ENCODE results near the gene NF2.

Gene NF2

DNA sequence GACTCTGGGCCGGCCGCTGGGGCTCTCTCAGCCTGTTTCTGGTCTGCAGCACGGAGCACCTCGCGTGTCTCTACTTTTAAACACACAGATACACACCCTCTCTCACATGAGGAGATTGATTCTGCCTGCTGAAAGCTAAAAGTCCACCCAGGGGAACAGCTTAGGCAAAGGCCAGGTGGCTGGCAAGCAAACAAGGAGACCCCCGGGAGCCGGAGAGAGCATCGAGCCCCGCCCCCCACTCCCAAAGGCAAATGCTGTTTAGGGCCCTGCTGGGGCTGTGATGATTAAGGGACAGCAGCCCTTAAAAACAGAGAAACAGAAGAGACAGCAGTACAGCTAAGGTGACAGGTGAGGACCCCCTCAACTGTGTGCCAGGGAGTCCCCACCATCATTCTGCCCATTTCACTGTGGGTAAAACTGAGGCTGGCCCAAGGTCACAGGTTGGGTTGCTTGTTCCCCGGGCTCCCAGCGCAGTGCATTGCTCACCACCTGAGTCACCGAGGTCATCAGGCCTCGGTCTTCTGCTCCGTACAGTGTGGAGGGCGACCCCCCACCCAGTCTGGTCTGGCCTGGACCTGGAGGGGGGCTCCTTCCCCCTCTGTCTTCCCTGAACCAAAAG, 123.2 kb downstream of the NF2 start:
- FAIRE-seq = no peak

DNA sequence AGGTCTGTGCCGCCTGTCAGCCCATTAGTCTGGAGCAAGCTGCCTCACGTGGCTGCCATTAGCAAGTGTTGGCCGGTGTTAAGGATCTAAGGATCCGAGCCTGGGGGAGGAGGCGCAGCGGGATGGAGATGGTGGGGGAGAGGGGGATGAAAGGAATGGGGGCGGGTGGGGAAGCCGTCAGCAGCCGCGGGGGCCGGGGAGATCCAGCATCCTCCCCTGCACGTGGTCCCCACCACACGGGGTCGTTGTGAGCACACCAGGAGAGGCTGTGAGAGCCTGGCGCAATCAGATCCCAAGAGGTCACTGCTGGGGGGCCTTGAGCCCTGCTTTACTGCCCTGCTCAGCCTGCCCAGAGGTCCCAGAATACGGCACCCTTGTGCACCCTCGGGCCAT, 123.7 kb downstream of the NF2 start:
- FAIRE-seq = no peak

DNA sequence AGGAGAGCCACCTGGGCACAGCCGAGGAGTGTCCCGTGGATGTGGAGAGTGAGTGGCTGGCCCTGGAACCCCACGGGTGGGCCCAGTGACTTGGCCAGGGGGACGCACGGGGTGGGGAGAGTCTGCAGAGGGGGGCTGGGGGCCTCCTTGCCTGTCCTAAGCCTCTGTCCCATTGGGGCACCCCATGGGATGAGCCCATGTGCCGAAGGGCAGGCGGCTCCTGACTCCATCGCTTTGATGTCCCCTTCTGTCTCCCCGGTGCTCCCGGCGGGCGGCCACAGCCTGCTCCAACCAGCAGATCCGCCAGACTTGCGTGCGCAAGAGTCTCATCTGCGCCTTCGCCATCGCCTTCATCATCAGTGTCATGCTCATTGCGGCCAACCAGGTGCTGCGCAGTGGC, 125.7 kb downstream of the NF2 start:
- no peak for FAIRE-seq

DNA sequence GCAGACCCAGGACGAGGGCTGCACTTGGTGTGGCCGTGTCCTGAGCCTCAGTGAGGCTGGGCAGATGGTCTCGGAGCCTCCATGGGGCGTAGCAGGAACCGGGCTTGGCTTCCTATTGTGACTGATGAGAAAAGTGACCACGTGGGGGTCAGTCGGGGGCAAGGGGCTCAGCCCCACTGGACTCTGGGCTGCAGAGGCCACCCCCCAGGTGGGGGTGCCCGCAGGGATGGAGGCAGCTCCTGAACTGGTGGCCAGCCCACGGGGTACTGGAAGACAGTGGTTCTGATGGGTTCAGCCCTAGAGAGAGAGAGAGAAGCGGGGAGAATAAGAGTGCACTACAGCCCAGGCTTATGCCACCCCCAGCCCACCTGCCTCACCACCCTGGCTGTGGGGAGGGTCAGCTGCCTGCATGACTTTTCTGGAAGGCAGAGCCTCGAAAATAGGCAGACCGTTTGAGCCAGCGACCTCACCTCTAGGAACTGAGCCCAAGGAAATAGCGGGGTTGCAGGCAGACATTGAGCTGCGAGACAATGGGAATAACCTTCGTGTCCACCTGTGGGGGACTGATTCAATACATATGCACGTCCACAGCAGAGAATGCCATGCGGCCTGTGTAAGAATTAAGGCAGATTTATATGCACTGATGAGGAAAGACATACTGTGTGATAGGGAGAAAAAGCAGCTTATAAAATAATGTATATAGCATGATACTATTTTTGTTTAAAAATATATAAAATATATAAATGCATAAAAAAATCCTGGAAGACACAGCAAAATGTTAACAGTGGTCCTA, 127.8 kb downstream of the NF2 start:
- no peak for FAIRE-seq

DNA sequence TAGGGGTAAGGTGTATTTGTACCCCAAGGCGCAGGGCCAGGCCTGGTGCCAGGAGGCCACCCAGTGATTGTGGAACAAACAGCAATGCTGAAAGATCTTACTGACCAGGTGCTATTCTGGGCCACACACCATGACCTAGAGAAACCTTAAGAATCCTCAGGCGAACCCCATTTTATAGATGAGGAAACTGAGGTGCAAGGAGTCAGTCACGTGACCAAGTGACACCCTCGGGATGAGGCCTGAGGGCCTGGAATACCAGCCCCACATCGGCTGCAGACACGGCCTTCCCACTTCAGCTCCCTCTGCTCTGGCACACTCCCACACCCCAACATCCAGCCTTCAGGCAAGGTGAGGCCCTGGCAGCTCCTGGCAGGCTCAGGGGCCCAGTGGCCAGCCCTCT, 129.4 kb downstream of the NF2 start:
- no peak for FAIRE-seq

DNA sequence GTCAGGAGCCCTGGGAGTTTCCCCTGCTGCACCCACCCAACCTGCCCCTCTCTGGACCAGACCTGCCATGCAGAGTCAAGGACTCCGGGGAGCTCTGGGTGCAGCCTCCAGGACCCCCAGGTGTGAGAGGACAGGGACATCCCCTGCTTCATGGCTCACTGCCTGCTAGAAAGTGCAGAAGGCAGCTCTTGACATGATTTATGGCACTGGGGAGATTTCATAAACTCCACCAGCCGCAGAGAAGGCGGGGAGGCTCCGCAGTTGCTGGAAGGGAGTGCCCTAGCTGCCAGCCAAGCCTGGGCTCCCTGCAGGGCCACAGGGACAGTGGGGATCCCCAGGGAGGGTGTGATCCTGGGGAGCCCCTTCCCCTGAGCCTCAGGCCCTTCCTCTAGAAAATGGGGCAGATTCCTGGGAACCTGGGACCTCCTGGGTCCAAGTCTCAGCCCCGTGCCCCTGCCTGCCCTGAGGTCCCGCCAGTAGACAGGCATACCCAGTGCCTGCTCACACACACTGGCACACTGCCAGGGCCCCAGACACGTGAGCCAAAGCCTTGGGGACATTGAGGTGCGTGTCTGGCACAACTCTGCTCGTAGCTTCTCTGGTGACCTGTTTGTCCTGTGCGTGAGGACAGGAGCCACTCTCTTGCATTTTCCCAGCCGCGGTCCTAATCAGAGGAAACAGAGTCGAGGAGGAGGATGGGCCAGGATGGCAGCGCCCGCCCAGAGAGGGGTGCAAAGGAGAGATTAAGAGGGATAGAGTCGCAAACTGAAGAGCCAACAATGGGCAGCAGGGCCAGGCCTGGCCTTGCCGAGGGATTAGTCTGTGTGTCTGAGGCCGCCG, 130.1 kb downstream of the NF2 start:
- no peak for FAIRE-seq

DNA sequence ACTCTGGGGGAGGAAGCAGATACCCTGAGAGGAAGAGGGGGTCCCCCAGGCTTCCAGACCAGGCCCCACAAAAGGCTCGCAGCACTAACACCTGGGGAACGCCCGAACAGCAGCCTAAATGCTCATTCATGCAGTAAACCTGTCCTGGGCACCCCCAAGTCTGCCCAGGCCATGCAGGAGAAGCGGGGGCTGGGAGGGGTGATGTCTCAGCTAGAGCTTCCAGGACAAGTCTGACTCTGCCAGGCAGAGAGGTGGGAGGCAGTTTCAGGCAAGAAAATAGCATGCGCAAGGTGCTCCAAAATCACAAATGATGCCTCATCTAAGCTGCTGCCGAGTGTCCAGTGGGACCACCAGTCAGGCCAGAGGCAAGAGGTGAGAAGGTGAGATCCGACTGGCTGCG, 131.0 kb downstream of the NF2 start:
- no peak for FAIRE-seq

DNA sequence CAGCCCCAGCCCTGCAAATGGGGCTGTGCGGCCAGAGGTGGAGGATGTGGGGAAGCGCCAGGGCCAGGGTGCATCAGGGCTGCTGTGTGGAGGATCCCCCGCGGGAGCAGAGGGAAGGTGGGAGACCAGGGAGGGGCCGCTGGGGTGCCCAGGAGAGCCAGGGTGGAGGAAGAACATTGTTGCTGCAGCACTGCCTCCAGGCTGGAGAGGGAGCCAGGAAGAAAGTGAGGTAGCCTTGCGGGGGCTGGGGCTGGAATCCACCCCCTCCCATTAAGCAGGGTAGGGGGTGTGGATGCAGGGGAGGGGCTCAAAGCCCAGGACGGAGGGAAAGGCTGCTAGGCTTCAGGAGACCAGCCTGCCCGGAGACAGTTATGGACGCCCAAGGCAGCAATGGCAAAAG, 131.4 kb downstream of the NF2 start:
- FAIRE-seq = no peak

DNA sequence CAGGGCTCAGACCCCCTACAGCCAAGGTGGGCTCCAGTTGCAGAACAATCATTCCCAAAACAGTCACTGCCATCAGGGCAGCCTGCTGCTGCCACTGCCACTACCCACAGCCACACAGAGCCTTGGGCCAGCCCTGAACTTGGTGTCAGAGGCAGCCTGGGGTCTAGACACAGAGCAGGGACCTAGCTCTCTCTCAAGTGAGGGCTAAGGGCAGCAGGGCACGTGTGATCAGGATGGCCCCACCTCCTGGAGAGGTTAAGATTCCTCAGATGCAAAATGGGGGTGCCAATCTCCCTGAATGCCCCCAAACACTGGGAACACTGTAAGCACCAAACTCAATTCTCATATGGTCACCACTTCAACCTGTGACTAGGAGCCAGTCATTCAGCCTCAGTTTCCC, 132.0 kb downstream of the NF2 start:
- no peak for FAIRE-seq

DNA sequence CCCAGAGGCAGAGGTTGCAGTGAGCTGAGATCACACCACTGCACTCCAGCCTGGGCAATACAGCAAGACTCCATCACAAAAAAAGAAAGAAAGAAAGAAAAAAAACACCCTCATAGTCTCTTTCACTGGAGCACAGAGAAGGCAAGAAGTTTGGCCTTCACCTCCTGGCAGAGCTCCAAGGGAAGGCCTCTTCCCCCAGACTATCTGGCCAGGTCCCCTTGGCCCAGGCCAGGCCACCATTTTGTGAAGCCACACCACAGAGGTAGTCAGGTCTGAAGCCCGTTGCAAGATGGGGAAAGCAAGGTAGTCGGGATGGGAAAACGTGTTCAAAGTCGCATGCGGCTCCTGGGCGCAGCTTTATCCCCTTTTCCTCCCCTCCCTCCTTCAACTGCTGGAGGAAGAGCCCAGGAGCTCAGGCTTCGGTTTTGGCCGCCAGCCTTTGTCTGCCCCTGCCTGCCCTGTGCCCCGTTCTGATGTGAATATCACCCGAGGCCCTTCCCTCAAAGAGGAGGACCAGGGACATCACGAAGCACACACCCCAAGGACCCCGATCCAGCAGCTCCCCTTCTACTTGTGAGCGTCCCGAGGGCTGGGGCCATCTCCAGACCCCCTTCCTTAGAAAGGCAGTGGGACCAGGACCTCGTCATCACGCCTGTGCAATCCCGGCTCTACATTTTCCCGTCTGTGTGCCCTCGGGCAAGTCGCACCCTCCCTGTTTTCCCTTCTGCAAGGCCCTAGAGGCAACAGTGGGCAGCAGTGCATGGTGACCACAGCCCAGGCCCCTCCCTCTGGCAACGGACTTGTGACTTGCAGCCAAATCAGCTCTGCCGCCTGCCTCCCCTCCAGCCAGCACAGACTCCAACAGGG, 134.1 kb downstream of the NF2 start:
- no peak for FAIRE-seq

DNA sequence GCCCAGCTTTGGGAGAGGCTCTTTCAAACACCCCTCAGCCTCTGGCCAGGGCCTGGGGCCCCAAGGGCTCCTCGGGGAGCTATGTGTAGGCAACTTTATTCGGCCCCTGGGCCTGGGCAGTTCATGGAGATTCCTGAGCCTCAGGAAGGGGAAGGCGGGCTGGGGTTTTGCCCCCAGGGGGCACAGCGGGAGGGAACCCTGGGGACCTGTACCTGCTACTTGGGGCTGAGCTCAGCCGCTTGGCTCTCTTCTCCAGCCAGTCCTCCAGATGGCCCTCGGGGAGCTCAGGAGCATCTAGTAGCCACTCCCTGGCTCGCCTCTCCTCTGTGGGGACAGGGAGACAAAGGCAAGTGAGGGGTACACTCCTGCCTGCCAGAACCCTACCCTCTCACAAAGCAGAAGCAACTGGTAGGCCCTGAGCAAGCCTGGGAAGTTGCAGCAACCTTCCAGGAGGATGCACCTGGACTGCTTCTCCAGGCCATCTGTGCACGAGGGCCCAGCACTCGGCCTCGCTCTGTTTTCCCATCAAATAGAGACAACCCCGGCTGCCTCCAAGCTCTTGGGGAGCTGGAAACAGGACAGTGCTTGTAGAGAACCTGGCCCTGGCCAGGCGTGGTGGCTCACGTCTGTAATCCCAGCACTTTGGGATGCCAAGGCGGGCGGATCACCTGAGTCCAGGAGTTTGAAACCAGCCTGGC, 134.8 kb downstream of the NF2 start:
- FAIRE-seq = no peak

DNA sequence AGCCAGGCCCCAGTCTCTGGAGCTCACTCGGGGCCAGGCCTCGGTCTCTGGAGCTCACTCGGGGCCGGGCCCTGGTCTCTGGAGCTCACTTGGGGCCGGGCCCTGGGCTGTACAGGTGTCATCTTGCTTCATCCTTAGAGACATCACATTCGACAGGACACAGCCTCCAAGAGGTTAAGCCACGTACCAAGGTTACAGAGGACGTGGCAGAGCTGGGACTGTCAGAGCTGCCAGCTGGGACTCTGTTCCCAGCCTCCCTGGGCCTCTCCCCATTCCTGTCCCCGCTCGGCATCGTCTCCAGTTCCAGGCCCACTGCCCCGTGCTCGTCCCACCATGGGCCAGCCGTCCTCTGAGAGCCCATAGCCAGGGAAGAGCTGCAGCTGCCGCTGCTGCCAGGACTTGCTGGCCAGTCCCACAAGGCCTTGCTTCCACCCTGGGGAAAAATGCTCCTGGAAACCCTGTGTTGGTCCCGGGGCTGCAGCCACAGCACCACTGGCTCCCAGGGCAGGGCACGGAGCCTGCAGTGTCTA, 136.0 kb downstream of the NF2 start:
- FAIRE-seq = no peak

DNA sequence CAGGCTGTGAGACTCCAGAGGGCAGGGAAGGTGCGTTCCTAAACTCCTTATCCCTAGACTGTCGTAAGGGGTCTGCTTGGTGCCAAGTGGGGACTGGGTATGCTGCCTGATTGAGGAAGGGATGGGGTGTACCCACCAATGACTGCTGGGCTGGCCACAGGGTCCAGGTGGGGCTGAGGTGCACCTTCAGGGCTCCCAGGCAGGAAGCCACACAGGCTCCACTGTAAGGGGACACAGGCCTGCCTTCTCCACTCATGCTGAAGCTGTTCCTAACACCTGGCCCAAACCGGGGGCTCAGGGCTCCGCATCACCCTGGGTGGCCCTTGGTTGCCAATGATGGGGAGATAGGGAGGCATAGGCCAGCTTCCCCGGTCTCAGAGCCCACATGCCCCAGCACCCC, 136.8 kb downstream of the NF2 start:
- FAIRE-seq = no peak

DNA sequence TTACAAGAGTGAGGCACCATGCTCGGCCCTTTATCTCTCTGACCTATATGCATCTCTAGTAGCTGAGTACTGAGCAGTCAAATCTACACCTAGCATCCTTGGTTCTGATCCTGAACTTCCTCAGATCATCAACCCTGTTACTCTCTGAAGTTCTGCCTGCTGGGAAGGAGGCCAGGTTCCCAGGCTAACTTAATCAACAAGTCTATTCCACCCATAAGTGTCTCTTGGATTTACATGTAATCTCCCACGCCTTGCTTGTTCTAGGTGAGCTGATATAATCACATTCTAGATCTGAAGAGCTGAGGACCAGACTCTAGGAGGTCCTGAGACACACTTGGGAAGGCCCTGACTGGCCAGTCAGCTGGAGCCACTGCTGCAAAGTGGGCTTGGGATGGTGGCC, 138.5 kb downstream of the NF2 start:
- no peak for FAIRE-seq

DNA sequence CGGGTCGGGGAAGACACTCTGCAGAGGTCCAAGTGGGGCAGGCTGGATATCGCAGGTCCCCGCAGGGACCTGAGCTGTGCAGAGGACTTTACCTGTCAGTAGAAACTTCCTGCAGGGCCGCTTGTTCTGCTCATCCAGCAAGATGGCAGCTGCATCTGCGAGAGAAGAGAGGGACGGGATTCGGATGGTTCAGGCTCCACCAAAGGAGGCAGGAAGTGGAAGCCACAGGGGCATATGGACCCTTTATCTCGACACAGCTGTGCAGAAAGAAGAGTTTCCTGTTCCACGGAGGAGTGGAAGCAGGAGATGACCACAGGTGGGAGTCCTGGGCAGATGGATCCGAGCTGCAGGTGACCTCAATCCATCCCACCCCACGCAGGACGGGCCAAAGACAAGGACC, 138.9 kb downstream of the NF2 start:
- no peak for FAIRE-seq

DNA sequence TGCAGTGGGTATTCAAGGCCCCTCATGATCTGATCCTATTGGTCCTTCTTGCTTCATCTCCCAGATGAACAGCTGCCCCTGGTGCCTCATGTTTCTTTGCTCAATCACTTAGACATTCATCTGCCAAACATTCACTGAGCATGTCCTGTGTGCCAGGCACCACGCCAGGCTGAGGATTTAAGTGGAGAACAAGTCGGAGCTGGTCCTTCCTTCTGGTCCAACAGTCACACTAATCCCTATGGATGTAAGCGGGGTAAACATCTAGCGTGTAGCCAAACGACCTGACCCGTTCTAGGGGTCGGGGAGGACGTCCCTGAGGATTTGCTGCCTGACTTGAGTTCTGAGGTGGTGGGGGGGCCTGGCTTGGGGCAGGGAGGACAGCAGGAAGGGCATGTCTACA, 141.5 kb downstream of the NF2 start:
- FAIRE-seq = no peak

DNA sequence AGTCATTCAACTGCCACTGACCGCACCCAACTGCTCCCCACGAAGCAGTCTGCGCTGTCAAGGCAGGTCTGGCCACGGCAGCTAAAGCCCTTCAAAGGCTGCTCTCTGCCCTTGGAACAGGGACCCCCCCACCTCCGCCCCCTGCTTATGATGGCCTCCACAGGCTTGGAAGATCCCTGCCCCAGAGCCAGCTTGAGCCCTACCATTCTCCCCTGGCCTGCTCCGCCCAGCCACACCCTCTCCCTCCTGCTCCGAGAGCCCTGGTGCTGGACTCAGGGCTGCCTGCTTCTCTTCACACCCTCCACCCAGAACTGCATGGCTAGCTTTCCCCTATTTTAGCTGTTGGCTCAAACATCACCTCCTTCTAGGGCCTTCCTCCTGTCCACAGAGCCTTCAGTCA, 144.4 kb downstream of the NF2 start:
- no peak for FAIRE-seq
